ENCODE results near the gene PDCD11. TPM values are rescaled to one million over a fixed set of nuclear protein-coding genes. Genes with fewer than 3 reads are reported as not detected.

Gene PDCD11
- total RNA-seq, 1 donor from 2014 or later = 38.7 TPM

- TF ChIP-seq, protein P1, sequence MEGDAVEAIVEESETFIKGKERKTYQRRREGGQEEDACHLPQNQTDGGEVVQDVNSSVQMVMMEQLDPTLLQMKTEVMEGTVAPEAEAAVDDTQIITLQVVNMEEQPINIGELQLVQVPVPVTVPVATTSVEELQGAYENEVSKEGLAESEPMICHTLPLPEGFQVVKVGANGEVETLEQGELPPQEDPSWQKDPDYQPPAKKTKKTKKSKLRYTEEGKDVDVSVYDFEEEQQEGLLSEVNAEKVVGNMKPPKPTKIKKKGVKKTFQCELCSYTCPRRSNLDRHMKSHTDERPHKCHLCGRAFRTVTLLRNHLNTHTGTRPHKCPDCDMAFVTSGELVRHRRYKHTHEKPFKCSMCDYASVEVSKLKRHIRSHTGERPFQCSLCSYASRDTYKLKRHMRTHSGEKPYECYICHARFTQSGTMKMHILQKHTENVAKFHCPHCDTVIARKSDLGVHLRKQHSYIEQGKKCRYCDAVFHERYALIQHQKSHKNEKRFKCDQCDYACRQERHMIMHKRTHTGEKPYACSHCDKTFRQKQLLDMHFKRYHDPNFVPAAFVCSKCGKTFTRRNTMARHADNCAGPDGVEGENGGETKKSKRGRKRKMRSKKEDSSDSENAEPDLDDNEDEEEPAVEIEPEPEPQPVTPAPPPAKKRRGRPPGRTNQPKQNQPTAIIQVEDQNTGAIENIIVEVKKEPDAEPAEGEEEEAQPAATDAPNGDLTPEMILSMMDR (IDR thresholded peaks at IDR 0.05; ENCODE audit: insufficient read depth, low read length, severe bottlenecking) = no peak
- DNase-seq (ENCODE audit: low read depth) = no peak
- Histone ChIP-seq H3K4me3 (ENCODE audit: low read depth, low read length) (no peak overlapping the region), H3K27me3 (ENCODE audit: control insufficient read depth, insufficient read depth, low read length) (no peaks in the 10 kb centered on the region), H3K36me3 (ENCODE audit: control insufficient read depth, insufficient read depth, low read length) (peaks cover 38% of the 10 kb centered on the region)
- FAIRE-seq = no peak
Measured at GRCh38 chr10:103423748-103424147, 27.3 kb downstream of the PDCD11 start.

- DNase-seq (ENCODE audit: low read depth) = no peak
- peaks cover 31% of the 10 kb centered on the region for H3K36me3 ChIP-seq (ENCODE audit: control insufficient read depth, insufficient read depth, low read length)
- FAIRE-seq = no peak
- H3K4me3 ChIP-seq (ENCODE audit: low read depth, low read length) = no peak overlapping the region
- no peaks in the 10 kb centered on the region for H3K27me3 ChIP-seq (ENCODE audit: control insufficient read depth, insufficient read depth, low read length)
- TF ChIP-seq, protein P1 (IDR thresholded peaks at IDR 0.05; ENCODE audit: insufficient read depth, low read length, severe bottlenecking) = no peak
Measured at GRCh38 chr10:103427866-103428265, 31.4 kb downstream of the PDCD11 start.

GRCh38 chr10:103428989-103429643 lies 32.7 kb downstream of the PDCD11 start:
- TF ChIP-seq, protein P1 (IDR thresholded peaks at IDR 0.05; ENCODE audit: insufficient read depth, low read length, severe bottlenecking) = no peak
- H3K4me3 ChIP-seq (ENCODE audit: low read depth, low read length) = no peak overlapping the region
- H3K27me3 ChIP-seq (ENCODE audit: control insufficient read depth, insufficient read depth, low read length) = no peaks in the 10 kb centered on the region
- no peak for FAIRE-seq
- H3K36me3 ChIP-seq (ENCODE audit: control insufficient read depth, insufficient read depth, low read length) = peaks cover 35% of the 10 kb centered on the region
- no peak for DNase-seq (ENCODE audit: low read depth)

DNA sequence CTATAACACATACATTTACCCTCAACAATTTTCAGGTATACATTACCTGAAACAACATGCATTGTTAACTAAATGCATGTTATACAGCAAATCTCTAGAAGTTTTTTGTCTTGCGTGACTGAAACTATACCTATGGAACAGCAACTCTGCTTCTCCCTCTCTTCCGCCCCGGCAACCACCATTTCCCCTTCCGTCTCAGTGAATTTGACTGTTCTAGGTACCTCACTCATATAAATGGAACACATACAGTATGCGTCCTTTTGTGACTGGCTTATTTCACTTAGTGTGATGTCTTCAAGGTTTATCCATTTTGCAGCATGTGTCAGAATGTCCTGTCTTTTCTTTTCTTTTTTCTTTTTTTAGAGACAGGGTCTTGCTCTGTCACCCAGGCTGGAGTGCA lies 33.2 kb downstream of the PDCD11 start:
- FAIRE-seq (no peak), DNase-seq (ENCODE audit: low read depth) (no peak)
- TF ChIP-seq, protein P1 (IDR thresholded peaks at IDR 0.05; ENCODE audit: insufficient read depth, low read length, severe bottlenecking) = no peak
- Histone ChIP-seq H3K27me3 (ENCODE audit: control insufficient read depth, insufficient read depth, low read length) (no peaks in the 10 kb centered on the region), H3K36me3 (ENCODE audit: control insufficient read depth, insufficient read depth, low read length) (peaks cover 35% of the 10 kb centered on the region), H3K4me3 (ENCODE audit: low read depth, low read length) (no peak overlapping the region)

DNA sequence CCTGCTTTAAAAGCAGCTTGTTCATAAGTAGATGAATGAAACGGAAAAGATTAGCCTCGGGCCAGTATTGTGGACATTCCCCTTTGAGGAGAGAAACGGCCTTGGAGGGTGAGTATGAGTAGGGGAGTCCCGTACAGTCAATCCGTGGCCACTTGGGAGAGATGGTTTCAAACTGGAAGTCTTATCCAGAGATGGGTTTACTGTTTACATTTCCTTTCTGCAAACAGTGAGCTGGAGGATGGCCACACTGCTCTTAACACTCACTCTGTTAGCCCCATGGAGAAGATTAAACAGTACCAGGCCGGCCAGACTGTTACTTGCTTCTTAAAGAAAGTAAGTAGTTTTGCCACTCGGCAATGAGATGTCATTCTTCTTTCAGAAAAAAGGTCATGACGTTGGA lies 35.5 kb downstream of the PDCD11 start:
- no peak for FAIRE-seq
- TF ChIP-seq, protein P1 (IDR thresholded peaks at IDR 0.05; ENCODE audit: insufficient read depth, low read length, severe bottlenecking) = no peak

DNA sequence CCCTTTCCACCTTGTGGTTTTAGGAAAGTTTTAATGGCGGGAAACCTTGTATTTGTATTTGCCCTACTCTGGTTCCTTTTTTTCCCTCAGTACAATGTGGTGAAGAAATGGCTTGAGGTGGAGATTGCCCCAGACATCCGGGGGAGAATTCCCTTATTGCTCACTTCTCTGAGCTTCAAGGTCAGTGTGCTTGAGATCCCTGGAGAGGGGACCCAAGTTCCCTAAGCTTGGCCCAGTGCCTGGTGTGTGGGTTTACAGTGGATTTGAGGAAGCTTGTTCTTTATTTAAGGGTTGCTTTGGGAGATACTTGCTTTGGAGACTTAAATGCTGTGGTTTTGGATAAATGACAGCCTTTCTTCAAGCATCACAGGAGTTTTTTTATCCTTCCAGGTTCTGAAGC lies 37.4 kb downstream of the PDCD11 start:
- no peak for DNase-seq (ENCODE audit: low read depth)
- TF ChIP-seq, protein P1 (IDR thresholded peaks at IDR 0.05; ENCODE audit: insufficient read depth, low read length, severe bottlenecking) = no peak
- no peak overlapping the region for H3K4me3 ChIP-seq (ENCODE audit: low read depth, low read length)
- peaks cover 36% of the 10 kb centered on the region for H3K36me3 ChIP-seq (ENCODE audit: control insufficient read depth, insufficient read depth, low read length)
- FAIRE-seq = no peak
- H3K27me3 ChIP-seq (ENCODE audit: control insufficient read depth, insufficient read depth, low read length) = no peaks in the 10 kb centered on the region

More for the DNA sequence above, 35.5 kb downstream of the PDCD11 start:
- Histone ChIP-seq H3K27me3 (ENCODE audit: control insufficient read depth, insufficient read depth, low read length) (no peaks in the 10 kb centered on the region), H3K4me3 (ENCODE audit: low read depth, low read length) (no peak overlapping the region), H3K36me3 (ENCODE audit: control insufficient read depth, insufficient read depth, low read length) (peaks cover 35% of the 10 kb centered on the region)
- DNase-seq (ENCODE audit: low read depth) = no peak

All from bronchial epithelial cell (primary cell).